HG02981 (cell line): ENCODE measurements around the gene PEX10.
A peak's percentile ranks its signal among the peaks of the same experiment; 100 is the strongest.
"Not testable (repeated sequence)": the region's sequence is repeated elsewhere in the genome, so short reads cannot be mapped to it uniquely, and the experiment has no call there.

Source experiments
- ATAC-seq: cut with Tn5 transposase; IDR thresholded peaks from one replicate; pipeline ENCODE4 v1.9.1; 2021; ENCODE audit warnings: mild to moderate bottlenecking, moderate library complexity; ENCODE audit not compliant: unreplicated experiment

PEX10 gene

DNA sequence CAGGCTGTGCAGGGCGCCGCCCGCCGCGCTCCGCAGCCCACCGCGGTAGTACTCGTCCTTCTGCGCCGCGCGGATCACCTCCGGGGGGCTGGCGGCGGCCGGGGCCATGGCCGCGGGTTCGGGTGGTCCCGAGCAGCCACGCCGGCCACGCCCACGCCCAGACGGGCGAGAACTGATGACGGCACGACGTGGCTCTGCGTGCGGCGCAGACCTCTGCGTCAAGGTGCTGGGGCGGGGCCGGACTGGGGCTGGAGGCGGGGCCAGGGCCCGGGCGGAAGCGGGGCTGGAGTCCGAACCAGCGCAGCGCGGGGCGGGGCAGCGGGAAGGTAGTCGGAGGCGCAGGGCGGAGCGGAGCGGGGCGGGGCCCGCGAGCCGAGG lies at the start of gene PEX10:
Gene PEX10, minus strand, starts transcription at position 170 of the 378 bp plus-strand sequence. Its CDS starts 62 bp downstream, at position 108.
- peak; percentile 81 for ATAC-seq

DNA sequence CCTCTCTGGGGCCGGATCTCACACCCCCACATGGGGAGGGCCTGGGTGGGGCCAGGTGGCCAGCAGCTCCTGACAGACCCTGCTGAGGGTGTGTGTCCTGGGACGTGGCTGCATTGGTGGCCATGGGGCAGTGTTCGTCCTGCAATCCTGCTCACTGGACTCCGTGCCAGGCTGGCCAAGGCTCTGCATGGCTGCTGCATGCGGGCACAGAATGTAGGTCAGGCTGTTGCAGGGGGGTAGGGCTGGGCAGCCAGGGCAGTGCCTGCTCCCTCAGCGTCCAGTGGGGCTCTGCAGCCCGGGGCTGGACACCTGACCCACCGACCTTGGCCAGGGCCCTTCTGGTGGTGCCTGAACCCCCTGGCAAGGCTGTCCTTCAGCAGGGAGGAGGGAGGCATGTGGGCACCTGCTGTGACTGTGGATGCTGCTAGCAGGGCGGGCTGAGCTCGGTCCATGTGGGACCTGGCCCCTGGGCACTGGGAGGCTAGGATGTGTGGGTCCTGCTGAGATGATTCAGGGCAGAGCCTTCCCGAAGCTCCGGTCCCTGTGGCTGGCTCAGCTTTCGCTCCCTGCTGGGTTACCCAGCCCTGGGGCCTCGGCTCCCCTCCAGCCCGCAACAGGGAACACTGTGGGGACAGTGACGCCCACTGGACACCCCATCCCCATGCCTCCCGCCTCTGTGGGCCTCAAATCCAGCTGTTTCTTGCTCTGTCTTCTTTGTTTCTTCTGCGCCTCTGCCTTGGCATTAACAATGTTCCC lies 48.8 kb upstream of the PEX10 start:
- no peak for ATAC-seq

DNA sequence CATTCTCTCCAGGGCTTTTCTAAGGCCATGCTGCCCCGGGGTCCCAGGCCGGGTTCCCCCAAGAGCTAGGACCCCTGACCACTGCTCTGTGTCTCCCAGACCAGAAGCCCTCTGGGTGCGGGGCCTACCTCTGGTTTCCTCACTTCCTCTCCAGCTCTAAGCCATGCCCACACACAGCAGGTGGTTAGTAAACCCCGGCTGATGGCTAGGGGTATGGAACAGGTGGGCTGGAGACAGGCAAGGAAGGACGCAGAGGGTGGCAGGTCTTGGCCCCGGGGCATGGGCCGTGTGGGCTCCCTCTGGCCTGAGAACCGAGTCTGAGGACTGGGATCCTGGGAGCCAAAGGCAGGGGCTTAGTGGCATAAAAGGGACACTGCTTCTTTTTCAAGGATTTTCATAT lies 47.8 kb upstream of the PEX10 start:
- no peak for ATAC-seq

DNA sequence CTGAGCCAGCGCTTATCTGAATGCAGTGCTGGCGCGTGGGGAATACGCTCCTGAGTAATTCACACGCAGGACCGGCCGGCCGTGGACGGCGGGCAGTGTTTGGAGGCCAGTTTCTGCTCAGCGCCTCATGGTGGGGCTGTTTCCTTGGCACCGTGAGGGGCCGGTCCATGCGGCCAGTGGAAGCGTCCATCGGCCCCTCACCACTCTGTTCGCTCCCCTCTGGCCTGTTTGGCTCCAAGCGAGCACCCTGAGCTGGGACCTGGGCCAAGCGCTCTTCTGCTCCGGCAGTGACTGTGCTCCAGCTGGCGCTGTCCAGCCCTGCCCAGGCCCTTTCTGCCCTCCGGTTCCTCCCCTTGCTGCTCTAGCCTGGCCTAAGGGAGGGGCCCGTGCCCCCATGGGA lies 47.4 kb upstream of the PEX10 start:
- no peak for ATAC-seq

DNA sequence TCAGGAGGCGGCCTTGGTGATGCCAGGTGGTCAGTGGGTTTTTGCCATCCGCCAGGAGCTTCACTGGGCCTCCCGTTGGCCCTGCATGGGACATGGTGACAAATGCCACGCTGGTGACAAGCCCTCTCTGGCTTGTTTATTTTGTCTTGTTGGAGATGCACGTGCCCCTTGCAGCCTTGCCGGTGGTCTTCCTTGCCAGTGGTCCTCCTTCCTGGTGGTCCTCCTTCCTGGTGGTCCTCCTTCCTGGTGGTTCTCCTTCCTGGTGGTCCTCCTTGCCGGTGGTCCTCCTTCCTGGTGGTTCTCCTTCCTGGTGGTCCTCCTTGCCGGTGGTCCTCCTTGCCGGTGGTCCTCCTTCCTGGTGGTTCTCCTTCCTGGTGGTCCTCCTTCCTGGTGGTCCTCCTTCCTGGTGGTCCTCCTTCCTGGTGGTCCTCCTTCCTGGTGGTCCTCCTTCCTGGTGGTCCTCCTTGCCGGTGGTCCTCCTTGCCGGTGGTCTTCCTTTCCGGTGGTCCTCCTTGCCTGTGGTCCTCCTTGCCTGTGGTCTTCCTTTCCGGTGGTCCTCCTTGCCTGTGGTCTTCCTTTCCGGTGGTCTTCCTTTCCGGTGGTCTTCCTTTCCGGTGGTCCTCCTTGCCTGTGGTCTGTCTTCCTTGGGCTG lies 46.9 kb upstream of the PEX10 start:
- not testable (repeated sequence) for ATAC-seq

DNA sequence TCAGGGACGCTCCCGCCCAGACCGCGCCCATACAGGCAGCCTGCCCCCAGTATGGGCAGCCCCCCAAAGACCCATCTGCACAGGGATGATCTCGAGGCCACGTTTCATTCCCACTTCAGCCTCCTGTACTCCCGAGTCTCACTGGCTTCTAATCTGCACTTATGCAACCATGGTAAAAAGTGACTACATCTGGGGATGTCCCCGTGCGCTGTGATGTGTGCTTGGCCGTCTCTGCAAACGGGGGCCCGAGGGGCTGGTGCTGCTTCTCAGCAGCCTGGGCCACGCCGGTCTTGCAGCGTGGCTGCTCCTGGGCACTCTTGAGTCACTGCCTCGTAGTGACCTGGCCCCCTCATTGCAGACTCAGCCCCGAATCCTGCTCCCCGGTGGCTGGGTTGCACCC lies 46.3 kb upstream of the PEX10 start:
- no peak for ATAC-seq

DNA sequence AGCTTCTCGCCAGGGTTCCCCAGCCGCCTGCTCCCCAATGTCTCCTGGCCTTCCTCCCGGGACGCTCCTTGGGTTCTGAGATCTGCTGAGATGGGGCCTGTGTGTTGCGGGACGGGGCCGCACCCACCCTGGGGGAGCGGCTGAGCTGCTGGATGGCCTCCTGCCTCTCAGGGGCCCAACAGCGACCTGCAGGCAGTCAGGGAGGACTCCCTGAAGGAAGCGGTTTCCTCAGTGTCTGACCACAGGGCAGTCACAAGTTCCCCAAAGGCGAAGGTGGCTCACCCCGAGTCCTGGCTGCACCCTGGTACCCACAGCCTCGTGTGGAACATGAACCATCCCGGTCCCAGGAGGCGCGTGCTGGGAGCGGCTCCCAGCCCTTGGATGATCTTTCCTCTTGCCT lies 45.1 kb upstream of the PEX10 start:
- no peak for ATAC-seq

DNA sequence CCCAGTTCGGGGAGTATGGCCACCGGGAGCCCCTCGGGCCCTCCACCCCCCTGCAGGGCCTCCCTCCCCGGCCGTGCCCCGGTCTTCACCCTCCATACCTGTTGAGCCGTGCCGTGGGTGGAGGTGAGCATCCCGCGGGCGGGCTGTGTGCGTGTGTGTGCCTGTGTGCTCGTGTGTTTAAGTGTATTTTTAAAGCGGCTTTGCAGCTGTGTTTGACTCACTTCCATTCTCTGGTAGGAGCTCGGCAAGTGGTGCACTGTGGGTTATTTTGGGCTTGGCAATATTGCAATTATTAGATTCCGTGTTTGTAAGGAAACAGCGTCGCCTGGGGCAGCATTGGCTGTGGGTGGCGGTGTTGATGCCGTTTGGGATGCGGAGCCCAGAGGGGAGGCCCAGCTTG lies 43.4 kb upstream of the PEX10 start:
- ATAC-seq, result no peak

DNA sequence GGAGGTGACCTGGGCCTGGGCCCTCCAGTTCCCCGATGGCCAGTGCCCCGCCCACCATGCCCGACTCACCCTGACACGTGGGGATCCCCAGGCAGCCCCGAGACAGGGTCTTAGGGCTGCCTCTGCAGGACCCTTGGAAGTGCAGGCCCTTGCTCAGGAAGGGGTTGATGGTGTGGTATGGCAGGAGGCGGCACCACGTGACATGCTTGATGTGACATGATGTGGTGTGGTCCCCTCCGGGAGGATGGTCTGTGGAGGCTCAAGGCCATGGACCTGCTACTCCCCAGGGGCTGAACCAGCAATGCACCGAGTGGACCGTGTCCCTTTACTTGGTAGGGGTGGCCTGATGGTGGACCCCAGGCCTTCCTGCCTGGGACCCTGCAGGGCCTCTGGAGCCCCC lies 41.9 kb upstream of the PEX10 start:
- ATAC-seq, result no peak

DNA sequence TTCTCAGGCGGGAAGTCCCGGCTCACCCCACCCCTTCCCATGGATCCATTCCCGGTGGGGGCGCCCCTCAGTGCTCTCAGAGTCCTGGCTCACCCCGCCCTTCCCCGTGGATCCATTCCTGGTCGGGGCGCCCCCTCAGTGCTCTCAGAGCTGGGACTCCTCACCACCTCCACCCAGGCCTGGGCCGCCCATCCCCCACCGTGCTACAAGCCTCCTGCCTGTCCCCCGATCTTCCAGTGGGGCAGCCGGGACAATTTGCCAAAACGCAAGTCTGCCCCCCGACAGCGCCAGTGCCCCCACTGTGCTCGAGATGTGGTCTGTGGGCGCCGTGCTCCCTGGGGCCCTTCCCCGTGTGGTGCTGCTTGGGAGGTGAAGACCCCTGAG lies 40.6 kb upstream of the PEX10 start:
- no peak for ATAC-seq

DNA sequence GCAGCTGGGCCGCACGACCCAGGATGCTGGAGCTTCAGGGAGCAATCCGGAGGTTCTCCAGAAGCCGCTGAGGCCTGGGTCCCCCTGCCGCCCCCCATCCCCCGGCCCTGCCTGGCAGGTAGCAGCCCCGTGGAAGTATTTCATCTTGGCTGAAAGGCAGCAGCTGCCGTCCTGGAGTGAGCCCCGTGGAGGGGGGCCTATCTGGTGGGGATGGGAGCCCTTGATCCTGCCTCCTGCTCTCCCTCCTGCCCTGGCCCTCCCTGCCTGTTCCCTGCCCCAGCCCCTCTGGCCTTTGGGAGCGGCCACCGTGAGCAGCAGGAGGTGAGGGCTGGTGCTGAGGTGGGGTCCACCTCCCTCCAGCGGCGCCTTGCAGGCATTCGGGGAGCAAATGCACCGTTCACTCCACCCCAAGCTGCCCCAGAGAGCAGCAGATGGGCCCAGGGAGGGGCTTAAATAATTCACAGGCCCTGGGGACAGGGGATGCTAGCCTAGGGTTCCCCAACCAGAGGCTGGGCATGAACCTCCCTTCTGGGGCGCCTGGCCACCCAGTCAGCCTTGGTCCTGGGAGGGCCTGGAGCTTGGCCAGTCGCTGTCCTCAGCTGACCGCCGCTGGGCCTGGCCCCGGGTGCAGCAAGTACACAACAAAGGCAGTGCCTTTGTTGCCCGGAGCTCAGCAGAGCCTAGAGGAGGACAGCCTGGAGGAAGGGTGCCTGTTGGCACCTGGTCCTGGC lies 40.0 kb upstream of the PEX10 start:
- ATAC-seq, result no peak

DNA sequence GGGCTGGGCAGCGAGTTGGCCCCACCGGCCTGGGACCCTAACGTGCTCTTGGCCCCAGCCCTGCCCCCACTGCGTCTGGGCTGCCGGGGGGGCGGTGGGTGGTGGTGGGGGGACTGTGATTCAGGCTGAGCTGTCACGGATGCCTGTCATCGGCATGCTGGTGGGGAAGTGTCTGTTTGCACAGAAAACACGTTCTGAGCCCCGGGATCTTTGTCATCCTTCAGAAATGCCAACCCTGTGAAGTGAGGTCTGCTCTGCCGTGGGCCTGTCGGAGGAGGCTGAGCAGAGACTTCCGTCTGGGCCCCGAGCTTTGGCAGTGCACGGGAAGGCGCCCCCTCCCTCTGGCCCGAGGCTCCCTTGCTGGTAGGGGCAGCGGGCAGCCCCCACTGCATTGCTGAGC lies 39.4 kb upstream of the PEX10 start:
- no peak for ATAC-seq

DNA sequence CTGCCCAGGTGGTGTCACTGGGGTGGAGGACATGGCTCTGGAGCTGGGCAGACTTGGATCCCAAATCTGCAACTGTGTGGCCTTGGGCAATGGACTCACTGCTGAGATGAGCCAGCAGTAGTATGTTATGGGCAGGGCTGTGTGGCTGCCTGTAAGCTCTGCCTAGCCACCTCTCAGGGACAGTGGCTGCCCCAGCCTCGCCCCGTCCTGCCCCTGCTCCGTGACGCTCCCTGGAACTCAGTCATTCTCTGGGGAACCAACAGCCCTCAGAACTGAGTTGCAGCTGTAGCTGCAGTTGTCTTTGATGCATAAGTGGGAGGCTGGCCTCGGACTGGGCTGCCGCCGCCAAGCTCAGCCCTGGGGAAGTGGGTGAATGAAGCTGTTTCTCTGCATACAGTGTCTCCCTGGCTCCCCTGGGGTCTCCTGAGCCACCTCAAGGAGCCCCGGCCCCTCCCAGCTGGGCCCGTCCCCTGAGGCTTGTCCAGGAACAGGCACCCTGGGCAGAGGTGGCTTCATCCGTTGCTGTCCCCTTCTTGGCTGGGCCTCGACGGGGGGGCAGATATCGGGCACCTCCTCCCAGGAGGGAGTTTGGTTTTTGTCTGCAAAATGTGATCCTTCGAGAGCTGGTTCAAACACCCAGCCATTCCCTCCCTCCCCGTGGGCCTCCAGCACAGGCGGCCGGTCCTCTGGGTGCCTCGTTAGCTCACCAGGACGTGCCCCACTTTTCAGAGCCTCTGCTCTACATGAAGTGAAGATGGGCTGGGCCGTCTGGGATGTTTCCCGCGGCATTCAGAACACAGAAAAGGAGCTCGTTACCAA lies 37.5 kb upstream of the PEX10 start:
- ATAC-seq, result no peak

DNA sequence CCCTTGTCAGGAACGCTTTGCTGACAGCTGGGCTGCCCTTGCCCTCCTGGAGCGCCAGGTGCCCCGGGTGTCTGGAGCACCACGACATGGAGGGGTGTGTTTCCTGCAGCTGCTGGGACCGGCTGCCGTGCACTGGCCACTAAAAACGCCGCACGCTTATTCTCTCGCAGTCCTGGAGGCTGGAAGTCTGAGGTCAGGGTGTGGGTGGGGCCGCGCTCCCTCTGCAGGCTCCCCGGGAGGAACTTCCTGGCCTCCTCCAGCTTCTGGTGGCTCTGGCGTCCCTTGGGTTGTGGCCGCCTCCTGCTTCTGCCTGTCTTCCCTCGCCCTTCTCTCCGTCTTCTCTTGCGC lies 35.7 kb upstream of the PEX10 start:
- ATAC-seq, result no peak

DNA sequence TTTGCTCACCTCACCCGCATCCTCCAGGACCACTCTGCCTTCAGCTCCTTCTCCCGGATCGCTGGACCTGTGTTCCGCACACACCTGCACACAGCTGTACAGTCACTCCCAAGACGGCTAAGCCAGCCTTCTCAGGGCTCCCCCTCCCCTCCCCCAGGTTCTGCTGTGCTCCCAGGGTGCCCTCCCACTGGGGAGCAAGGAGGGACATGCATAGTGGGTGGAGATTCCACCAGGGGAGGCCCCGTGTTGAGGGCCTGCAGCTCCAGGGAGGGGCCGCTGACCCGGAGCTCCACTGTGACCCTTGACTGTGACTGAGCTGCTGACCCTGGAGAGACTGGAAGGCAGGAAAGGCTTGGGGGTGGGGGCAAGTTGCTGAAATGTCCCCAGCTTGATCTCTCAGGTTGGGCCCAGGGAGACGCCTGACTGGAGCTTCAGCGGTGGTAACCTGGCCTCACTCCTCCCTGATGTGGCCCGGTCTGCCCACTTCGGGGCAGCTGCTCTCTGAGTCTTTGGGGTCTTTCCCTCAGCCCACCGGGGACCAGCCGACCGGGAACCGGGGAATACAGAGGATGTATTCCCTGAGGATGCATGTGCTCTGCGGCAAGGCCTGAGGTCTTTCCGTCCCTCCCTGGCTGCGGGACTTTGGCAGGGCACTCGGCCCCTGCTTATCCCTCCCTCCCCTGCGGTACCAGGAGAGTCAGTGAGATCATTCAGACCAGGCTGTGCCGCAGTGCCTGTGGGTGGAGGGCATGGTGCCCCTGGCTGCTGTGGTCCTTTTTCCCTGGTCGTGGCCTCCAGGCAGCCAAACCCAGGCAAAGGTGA lies 35.1 kb upstream of the PEX10 start:
- no peak for ATAC-seq

DNA sequence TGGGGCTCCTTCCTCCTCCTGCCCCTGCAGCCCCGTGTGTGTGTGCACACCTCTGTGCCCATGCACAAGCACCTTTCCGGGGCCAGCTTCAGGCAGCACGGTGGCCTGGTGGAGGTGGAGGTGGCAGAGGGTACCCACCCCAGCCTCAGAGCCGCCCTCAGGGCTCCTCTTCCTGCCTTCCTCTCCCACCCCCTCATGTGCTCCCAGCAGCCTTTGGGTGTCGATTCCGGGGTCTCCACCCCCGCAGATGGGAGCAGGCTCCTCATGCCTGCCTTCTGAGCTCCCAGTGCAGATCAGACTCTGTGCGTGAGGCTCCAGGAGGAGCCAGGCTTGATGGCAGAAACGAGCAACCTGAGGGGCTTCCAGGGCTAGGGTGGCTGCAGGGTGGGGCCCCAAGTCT lies 34.5 kb upstream of the PEX10 start:
- ATAC-seq, result no peak

DNA sequence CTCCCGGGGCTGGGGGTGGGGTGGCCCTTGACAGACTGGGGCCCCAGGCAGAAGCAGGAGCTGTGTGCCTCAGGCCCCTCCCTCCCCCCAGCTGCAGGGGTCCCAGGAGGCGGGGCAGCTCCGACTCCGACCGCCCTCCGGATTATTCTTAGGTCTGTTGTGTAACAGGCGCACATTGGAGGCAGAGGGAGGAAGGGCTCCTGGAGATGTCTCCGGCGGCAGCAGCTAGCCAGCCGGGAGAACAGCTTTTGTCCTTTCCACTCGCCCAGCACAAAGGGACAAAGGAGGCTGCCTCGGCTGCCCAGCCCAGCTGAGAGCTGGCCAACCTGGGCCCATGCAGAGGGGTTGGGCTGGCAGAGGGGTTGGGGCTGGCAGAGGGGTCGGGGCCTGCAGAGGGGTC lies 34.0 kb upstream of the PEX10 start:
- ATAC-seq, result no peak

DNA sequence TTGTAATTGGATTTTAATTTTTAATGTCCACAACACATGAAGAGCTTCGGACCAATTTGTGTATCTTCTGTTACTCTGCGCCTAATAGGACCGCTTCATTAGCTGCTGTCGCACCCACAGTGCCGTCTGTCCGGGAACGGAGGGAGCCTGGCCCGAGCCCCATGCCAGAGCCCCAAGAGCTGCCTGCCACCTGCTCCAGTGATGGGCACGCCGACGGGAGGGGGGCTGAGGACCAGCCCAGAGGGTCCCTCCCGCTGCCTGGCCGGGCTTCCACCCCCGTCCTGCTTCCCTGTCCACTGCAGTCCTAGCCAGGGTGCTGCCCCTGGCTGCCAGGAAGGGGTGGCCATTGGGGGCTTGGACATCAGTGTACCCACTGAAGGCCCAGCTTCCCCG lies 33.5 kb upstream of the PEX10 start:
- ATAC-seq, result no peak

DNA sequence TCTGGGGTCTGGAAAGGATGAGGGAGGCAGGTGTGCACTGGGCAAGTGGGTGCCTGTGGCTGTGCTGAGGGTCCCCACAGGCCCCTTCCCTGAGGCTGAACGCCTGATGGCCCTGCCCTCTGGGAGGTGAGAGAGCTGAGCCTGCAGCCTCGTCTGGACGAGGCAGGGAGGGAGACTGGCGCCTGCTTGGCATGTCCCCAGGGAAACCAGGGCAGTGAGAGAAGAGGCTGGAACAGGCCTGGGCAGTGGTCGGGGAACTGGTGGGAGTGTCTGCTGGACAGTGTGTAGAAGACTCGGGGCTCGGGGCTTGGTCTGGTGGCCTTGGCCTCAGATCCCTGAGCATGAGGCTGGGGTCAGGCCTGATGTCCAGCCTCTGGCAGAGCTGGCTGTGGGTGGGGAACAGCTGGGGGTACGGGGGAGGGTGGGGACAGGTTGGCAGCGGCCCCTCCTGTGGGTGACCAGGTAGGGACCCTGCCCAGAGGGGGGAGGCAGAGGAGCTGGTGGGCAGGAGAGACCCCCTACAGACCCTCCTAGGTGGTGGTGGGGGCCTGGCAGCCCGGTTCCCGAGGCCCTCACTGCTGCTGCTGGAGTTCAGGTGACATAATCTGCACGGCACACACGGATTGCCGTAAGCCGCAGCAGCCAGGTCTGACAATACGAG lies 32.9 kb upstream of the PEX10 start:
- ATAC-seq, result no peak

DNA sequence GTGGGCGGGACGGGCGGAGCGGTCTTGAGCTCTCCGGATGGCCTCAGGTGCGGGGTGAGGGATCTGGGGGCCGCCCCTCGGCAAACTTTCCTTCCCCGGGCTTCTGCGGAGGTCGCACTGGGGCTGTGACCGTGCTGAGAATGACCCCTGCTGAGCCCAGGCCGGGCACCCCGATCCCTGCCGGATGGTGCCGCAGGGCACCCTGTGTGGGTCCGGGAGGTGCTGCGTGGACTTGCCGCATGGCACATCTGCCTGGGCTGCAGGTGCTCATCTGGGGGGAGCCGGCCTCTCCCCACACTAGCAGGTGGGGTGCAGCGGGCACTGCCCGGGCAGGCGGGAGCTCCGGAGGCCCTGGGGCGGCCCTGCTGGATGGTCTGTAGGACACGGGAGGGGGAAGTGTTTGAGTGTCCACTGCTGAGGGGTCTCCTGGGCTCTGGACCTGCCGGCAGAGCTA lies 31.8 kb upstream of the PEX10 start:
- ATAC-seq, result no peak
